Effector memory CD4-positive, alpha-beta T cell (primary cell): ENCODE data around the gene ID4.

Experiments
- DNase-seq, 3 donors: peaks; one replicate each; pipeline ENCODE4 v3.0.0-alpha.2; 2020
- H3K27ac ChIP-seq: 2 replicates; pipeline ENCODE4 v1.7.0; 2013; ENCODE audit warnings: mild to moderate bottlenecking, low read length, moderate library complexity; ENCODE audit not compliant: insufficient read depth, poor library complexity, severe bottlenecking
- H3K27me3 ChIP-seq: replicated peaks from 2 replicates; pipeline ENCODE4 v1.7.0; 2013; ENCODE audit warnings: mild to moderate bottlenecking, low read length; ENCODE audit not compliant: insufficient read depth, control insufficient read depth, poor library complexity, severe bottlenecking
- H3K36me3 ChIP-seq: 2 replicates; pipeline ENCODE4 v1.7.0; 2013; ENCODE audit warnings: mild to moderate bottlenecking, low read length, moderate library complexity; ENCODE audit not compliant: control insufficient read depth, insufficient read depth
- H3K4me1 ChIP-seq: 2 replicates; pipeline ENCODE4 v1.7.0; 2013; ENCODE audit warnings: low read length, mild to moderate bottlenecking; ENCODE audit not compliant: control insufficient read depth, insufficient read depth, poor library complexity, severe bottlenecking
- H3K4me3 ChIP-seq: 2 replicates; pipeline ENCODE4 v1.7.0; 2013; ENCODE audit warnings: low read length, low read depth, mild to moderate bottlenecking; ENCODE audit not compliant: insufficient read depth, poor library complexity, severe bottlenecking
- H3K9me3 ChIP-seq: 2 replicates; pipeline ENCODE4 v1.7.0; 2013; ENCODE audit warnings: mild to moderate bottlenecking, low read length, moderate library complexity; ENCODE audit not compliant: control insufficient read depth

Gene ID4

DNA sequence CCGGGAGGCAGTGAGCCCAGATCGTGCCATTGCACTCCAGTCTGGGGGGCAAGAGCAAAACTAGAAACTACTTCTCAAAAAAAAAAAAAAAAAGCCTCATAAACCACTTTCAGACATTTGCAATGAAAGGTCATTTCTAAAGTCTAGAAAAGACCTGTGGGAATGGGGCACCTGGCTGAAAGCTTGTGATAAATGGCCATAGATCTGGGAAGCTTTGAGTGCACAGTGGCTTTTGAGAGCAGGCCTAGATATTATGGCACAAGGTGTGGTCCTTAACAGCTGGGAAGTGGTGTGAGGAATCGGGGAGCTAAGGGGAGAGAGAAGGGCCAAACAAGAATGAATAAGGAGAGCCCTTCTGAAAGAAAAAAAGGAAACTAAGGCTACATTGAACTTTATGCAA is 33.2 kb downstream of the ID4 start:
- no peak for DNase-seq
- Histone ChIP-seq H3K4me3 (no peak overlapping the region), H3K27ac (no peak overlapping the region), H3K27me3 (no peaks in the 10 kb centered on the region), H3K9me3 (no peaks in the 10 kb centered on the region), H3K36me3 (no peaks in the 10 kb centered on the region), H3K4me1 (no peaks in the 10 kb centered on the region)

DNA sequence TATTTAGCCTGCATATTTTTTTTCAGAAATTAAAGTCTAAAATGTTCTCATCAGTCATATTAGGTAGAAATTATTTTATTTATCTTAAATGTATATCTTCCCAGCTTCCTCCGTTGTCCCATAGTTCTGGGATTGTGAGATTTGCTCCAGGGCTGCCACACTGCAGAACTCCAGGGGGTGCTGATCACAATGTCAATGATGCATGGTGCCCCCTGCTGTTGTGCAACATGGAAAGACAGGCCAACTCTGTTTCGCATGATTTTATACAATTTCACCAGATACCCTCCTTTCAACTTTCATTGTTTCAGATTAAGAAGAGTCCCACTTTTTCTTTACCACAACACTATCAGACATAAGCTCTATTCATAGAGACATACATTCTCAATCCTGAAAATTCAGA is 35.9 kb downstream of the ID4 start:
- no peaks in the 10 kb centered on the region for H3K36me3 ChIP-seq
- H3K4me1 ChIP-seq: no peaks in the 10 kb centered on the region
- no peaks in the 10 kb centered on the region for H3K27me3 ChIP-seq
- DNase-seq: no peak
- H3K9me3 ChIP-seq: no peaks in the 10 kb centered on the region
- no peak overlapping the region for H3K27ac ChIP-seq
- no peak overlapping the region for H3K4me3 ChIP-seq

DNA sequence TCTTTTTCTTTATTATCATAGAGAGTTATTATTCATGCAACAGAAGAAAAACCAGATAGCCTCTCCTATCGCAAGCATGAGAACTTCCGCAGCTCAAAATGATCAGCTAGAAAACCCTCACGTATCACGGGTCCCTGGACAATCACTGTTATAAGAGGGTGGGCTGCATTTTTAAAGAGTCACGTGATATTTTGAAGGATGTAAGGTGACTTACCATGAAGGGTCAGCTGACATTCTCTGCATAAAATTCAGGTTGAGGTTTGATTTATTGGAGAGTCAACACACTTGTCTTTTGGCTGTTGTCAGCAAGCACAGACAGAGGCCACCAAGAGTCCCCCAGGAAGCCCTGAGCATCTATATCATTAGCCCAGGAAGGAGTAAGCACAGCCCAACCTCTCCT is 39.5 kb downstream of the ID4 start:
- H3K27me3 ChIP-seq: no peaks in the 10 kb centered on the region
- H3K4me1 ChIP-seq: no peaks in the 10 kb centered on the region
- H3K27ac ChIP-seq: no peak overlapping the region
- H3K4me3 ChIP-seq: no peak overlapping the region
- no peaks in the 10 kb centered on the region for H3K36me3 ChIP-seq
- no peak for DNase-seq
- no peaks in the 10 kb centered on the region for H3K9me3 ChIP-seq

DNA sequence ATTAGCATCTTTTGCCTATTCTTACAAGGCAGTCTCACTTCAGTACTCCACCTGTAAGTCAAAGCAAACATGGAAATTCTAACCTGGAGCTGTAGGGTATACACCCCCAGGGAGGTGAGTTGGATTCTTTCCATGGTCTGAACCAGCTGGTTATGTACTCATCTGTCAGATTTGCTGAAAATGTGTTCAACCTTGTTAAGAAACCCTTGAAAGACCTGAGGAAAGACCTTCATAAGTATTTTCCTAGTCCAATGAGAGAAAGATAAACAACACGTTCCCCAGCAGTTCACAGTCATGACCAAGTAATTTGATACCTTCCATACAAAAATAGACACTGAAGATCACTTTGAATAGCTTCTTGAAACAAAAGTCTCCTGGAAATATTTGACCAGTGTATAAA is 42.5 kb downstream of the ID4 start:
- Histone ChIP-seq H3K4me1 (no peaks in the 10 kb centered on the region), H3K36me3 (no peaks in the 10 kb centered on the region), H3K27ac (no peak overlapping the region), H3K9me3 (no peaks in the 10 kb centered on the region), H3K4me3 (no peak overlapping the region), H3K27me3 (no peaks in the 10 kb centered on the region)
- DNase-seq: no peak

DNA sequence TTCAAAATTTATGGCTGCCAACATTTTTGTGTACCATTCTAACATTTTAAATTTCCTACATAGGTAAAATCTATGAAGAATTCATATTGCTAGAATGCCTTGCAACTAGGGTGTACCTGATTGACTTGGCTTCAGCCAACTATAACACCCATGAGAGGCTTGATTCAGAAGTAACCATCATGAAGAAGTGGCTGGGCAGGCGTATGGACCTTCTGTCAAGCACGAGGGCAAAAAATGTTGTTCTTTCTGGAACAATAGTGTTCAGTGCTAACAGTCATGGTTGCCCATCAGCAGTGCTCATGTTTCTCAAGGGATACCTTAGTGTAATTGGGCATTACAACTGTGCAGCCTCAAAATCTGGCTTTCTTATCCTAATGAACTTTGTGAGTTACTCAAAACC is 42.9 kb downstream of the ID4 start:
- Histone ChIP-seq H3K27me3 (no peaks in the 10 kb centered on the region), H3K27ac (no peak overlapping the region), H3K4me3 (no peak overlapping the region), H3K4me1 (no peaks in the 10 kb centered on the region), H3K36me3 (no peaks in the 10 kb centered on the region), H3K9me3 (no peaks in the 10 kb centered on the region)
- DNase-seq: no peak

DNA sequence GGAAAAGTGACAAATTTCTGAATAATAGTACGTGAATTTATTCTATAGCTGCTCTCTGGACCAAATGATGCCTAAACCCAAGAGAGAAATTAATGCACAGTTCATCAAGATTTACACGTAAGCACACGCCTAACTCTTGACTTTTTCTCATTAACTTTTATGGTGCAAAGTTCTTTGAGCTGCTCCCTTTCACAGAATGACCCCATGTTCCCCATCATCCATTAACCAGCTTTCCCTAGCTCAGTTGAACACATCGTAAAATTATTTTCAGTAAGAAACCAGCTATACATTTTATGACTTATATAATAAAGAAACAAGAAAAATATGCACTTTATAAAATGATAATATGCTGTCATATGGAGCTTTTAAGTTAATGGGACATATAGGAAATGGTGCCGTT is 54.3 kb downstream of the ID4 start:
- Histone ChIP-seq H3K4me1 (no peaks in the 10 kb centered on the region), H3K27me3 (no peaks in the 10 kb centered on the region), H3K27ac (no peak overlapping the region), H3K36me3 (no peaks in the 10 kb centered on the region), H3K4me3 (no peak overlapping the region), H3K9me3 (no peaks in the 10 kb centered on the region)
- no peak for DNase-seq
